Stimulated activated CD8-positive, alpha-beta memory T cell treated with anti-CD3 and anti-CD28 coated beads, Interleukin-12 subunit alpha, Interleukin-12 subunit beta, amount 100 ng/mL, for 24 hours (primary cell): Measurements from ENCODE around the gene UBE2Q2.
A peak's percentile ranks its signal among the peaks of the same experiment; 100 is the strongest.
"Not testable (repeated sequence)": the region's sequence is repeated elsewhere in the genome, so short reads cannot be mapped to it uniquely, and the experiment has no call there.

Experiments used
- DNase-seq: peaks from one replicate; pipeline ENCODE4 v3.0.0-alpha.2; 2020; ENCODE audit errors: extremely low read depth

The UBE2Q2 gene

GRCh38 chr15:75864213-75865059, 21.2 kb downstream of the UBE2Q2 start:
- no peak for DNase-seq

- DNase-seq, result not testable (repeated sequence)
These were observed 22.8 kb downstream of the UBE2Q2 start for GRCh38 chr15:75866045-75866444.

- DNase-seq, result no peak
These were observed 23.7 kb downstream of the UBE2Q2 start for GRCh38 chr15:75866916-75867315.

- DNase-seq, result no peak
These were observed 24.2 kb downstream of the UBE2Q2 start for GRCh38 chr15:75867449-75867848.

- no peak for DNase-seq
These were observed 24.8 kb downstream of the UBE2Q2 start for GRCh38 chr15:75868019-75868418.

- DNase-seq, result no peak
These were observed 26.2 kb downstream of the UBE2Q2 start for GRCh38 chr15:75869446-75869845.

- DNase-seq, result not testable (repeated sequence)
These were observed 28.3 kb downstream of the UBE2Q2 start for GRCh38 chr15:75871589-75871988.

GRCh38 chr15:75872403-75872990, 29.2 kb downstream of the UBE2Q2 start:
- no peak for DNase-seq

GRCh38 chr15:75884041-75884440, 40.8 kb downstream of the UBE2Q2 start:
- DNase-seq, result no peak

GRCh38 chr15:75887178-75887577, 43.9 kb downstream of the UBE2Q2 start:
- no peak for DNase-seq

GRCh38 chr15:75891895-75892294, 48.6 kb downstream of the UBE2Q2 start:
- no peak for DNase-seq

GRCh38 chr15:75895731-75896130, 52.5 kb downstream of the UBE2Q2 start:
- no peak for DNase-seq

- no peak for DNase-seq
These were observed 57.3 kb downstream of the UBE2Q2 start for GRCh38 chr15:75900577-75900976.

- no peak for DNase-seq
These were observed 58.9 kb downstream of the UBE2Q2 start for GRCh38 chr15:75902129-75902557.

- peak; percentile 79 for DNase-seq
These were observed 60.3 kb downstream of the UBE2Q2 start, which contains the start of gene FBXO22 for GRCh38 chr15:75903331-75904239. TSS of gene FBXO22 (plus strand) at chr15:75903878. CDS start at chr15:75903964, 86 bp downstream.

GRCh38 chr15:75905231-75905630, 62.0 kb downstream of the UBE2Q2 start:
- no peak for DNase-seq

GRCh38 chr15:75910355-75910754, 67.1 kb downstream of the UBE2Q2 start:
- DNase-seq, result not testable (repeated sequence)

- DNase-seq, result no peak
These were observed 73.7 kb downstream of the UBE2Q2 start for GRCh38 chr15:75916978-75917377.

GRCh38 chr15:75918135-75918534, 74.9 kb downstream of the UBE2Q2 start:
- DNase-seq, result no peak

- no peak for DNase-seq
These were observed 76.8 kb downstream of the UBE2Q2 start for GRCh38 chr15:75920079-75920478.

- DNase-seq, result no peak
These were observed 78.8 kb downstream of the UBE2Q2 start for GRCh38 chr15:75921732-75922703.
